CD1c-positive myeloid dendritic cell (primary cell): ENCODE measurements around the gene PRMT3.
"Not testable (repeated sequence)": the region's sequence is repeated elsewhere in the genome, so short reads cannot be mapped to it uniquely, and the experiment has no call there.

Experiments used
- DNase-seq: peaks from one replicate; pipeline ENCODE4 v3.0.0-alpha.2; 2016; ENCODE audit errors: extremely low spot score

The PRMT3 gene

GRCh38 chr11:20387261-20388095, at the start of gene PRMT3:
Gene PRMT3, plus strand, starts transcription at chr11:20387716. Its CDS starts 31 bp downstream, at chr11:20387747.
- peak; percentile 99 for DNase-seq

GRCh38 chr11:20342347-20343141, 45.0 kb upstream of the PRMT3 start:
- DNase-seq: no peak

GRCh38 chr11:20351136-20351535, 36.4 kb upstream of the PRMT3 start:
- DNase-seq: no peak

GRCh38 chr11:20351751-20352262, 35.7 kb upstream of the PRMT3 start:
- no peak for DNase-seq

- DNase-seq: peak; percentile 40
These were observed 33.6 kb upstream of the PRMT3 start for GRCh38 chr11:20353829-20354434.

GRCh38 chr11:20355221-20356219, 32.0 kb upstream of the PRMT3 start:
- DNase-seq: peak; percentile 51

GRCh38 chr11:20357150-20357549, 30.4 kb upstream of the PRMT3 start:
- DNase-seq: no peak

- peak; percentile 58 for DNase-seq
These were observed 26.9 kb upstream of the PRMT3 start for GRCh38 chr11:20360650-20361049.

GRCh38 chr11:20362481-20362880, 25.0 kb upstream of the PRMT3 start:
- DNase-seq: no peak

- no peak for DNase-seq
These were observed 24.4 kb upstream of the PRMT3 start for GRCh38 chr11:20363149-20363499.

GRCh38 chr11:20363500-20364340, 23.8 kb upstream of the PRMT3 start, which contains the start of gene HTATIP2:
Gene HTATIP2, plus strand, starts transcription at chr11:20363714. Its CDS starts 524 bp downstream, at chr11:20364238.
- peak; percentile 68 for DNase-seq

GRCh38 chr11:20364341-20364792, 23.1 kb upstream of the PRMT3 start:
- DNase-seq: no peak

GRCh38 chr11:20365465-20365864, 22.1 kb upstream of the PRMT3 start:
- DNase-seq: not testable (repeated sequence)

GRCh38 chr11:20367313-20367948, 20.1 kb upstream of the PRMT3 start:
- peak; percentile 77 for DNase-seq

- DNase-seq: no peak
These were observed 19.1 kb upstream of the PRMT3 start for GRCh38 chr11:20368438-20368837.

GRCh38 chr11:20369826-20370225, 17.7 kb upstream of the PRMT3 start:
- no peak for DNase-seq

GRCh38 chr11:20372081-20372626, 15.4 kb upstream of the PRMT3 start:
- DNase-seq: no peak

- DNase-seq: no peak
These were observed 14.4 kb upstream of the PRMT3 start for GRCh38 chr11:20373147-20373546.

GRCh38 chr11:20373568-20374209, 13.8 kb upstream of the PRMT3 start:
- DNase-seq: no peak
